WTC11 (cell line): Measurements from ENCODE around the gene CCDC185. TPM values are rescaled to one million over a fixed set of nuclear protein-coding genes. Genes with fewer than 3 reads are reported as not detected.

Experiments used
- ATAC-seq: fragments of 200-7000 bp; cut with Tn5 transposase; 2 replicates; pipeline ENCODE4 v1.10.0; 2021; ENCODE audit warnings: mild to moderate bottlenecking, moderate library complexity
- CTCF ChIA-PET: fragments of 300-600 bp; sonication (Branson Sonifier 250); formaldehyde crosslinking; loops from one replicate; lab custom pipeline; 2021; ENCODE audit warnings: antibody characterized with exemption; lab: Charles Lee
- POLR2A ChIA-PET: fragments of 350-600 bp; sonication (Branson Sonifier 250); formaldehyde crosslinking; loops from one replicate; lab custom pipeline; 2021; ENCODE audit warnings: antibody characterized with exemption; lab: Charles Lee
- DNase-seq: peaks from one replicate; pipeline ENCODE4 v3.0.0; 2021; ENCODE audit warnings: low spot score
- H3K27ac Mint-ChIP-seq: 2 replicates; pipeline ENCODE4 v1.8.0; 2021; ENCODE audit warnings: mixed read lengths
- H3K27me3 Mint-ChIP-seq: 2 replicates; pipeline ENCODE4 v1.8.0; 2021; ENCODE audit warnings: low read depth, mild to moderate bottlenecking, moderate library complexity, mixed read lengths
- H3K36me3 Mint-ChIP-seq: 2 replicates; pipeline ENCODE4 v1.8.0; 2021; ENCODE audit warnings: mixed read lengths
- H3K4me1 Mint-ChIP-seq: 2 replicates; pipeline ENCODE4 v1.8.0; 2022; ENCODE audit warnings: mixed read lengths
- H3K4me3 Mint-ChIP-seq: 2 replicates; pipeline ENCODE4 v1.8.0; 2021; ENCODE audit warnings: mild to moderate bottlenecking, moderate library complexity, mixed read lengths
- H3K9me3 Mint-ChIP-seq: 2 replicates; pipeline ENCODE4 v1.8.0; 2021; ENCODE audit warnings: mixed read lengths
- ARID4B ChIP-seq: sonication (generic); formaldehyde crosslinking; IDR thresholded peaks from 2 replicates; pipeline ENCODE4 v1.8.0; 2023; ENCODE audit warnings: missing genetic modification reagents, mild to moderate bottlenecking, borderline replicate concordance
- CREM ChIP-seq: sonication (generic); formaldehyde crosslinking; IDR thresholded peaks from 2 replicates; pipeline ENCODE4 v1.8.1; 2022; ENCODE audit warnings: mild to moderate bottlenecking, missing genetic modification reagents, moderate library complexity
- ELF4 ChIP-seq: sonication (generic); formaldehyde crosslinking; IDR thresholded peaks from 2 replicates; pipeline ENCODE4 v1.8.1; 2022; ENCODE audit warnings: low read depth, mild to moderate bottlenecking, moderate library complexity, missing genetic modification reagents
- EMX1 ChIP-seq: fragments of 250-450 bp; sonication (Bioruptor Pico); IDR thresholded peaks from 2 replicates; pipeline ENCODE4 v1.8.0; 2021; ENCODE audit warnings: mild to moderate bottlenecking
- GABPB1 ChIP-seq: sonication (generic); formaldehyde crosslinking; IDR thresholded peaks from 2 replicates; pipeline ENCODE4 v1.8.1; 2023; ENCODE audit warnings: mild to moderate bottlenecking, missing genetic modification reagents
- GRHL2 ChIP-seq: fragments of 250-450 bp; sonication (Bioruptor Pico); IDR thresholded peaks from 2 replicates; pipeline ENCODE4 v1.8.0; 2022; ENCODE audit warnings: mild to moderate bottlenecking, moderate library complexity; ENCODE audit not compliant: insufficient replicate concordance, severe bottlenecking
- GTF2I ChIP-seq: fragments of 250-450 bp; sonication (Bioruptor Pico); conservative IDR thresholded peaks from 2 replicates; pipeline ENCODE4 v1.4.0; 2021; ENCODE audit warnings: mild to moderate bottlenecking
- HMGXB4 ChIP-seq: sonication (generic); formaldehyde crosslinking; IDR thresholded peaks from 2 replicates; pipeline ENCODE4 v1.8.1; 2023; ENCODE audit warnings: mild to moderate bottlenecking, moderate library complexity, missing genetic modification reagents
- IRF1 ChIP-seq: sonication (generic); formaldehyde crosslinking; IDR thresholded peaks from 2 replicates; pipeline ENCODE4 v1.8.0; 2023; ENCODE audit warnings: missing genetic modification reagents
- JAZF1 ChIP-seq: fragments of 250-450 bp; sonication (Bioruptor Pico); IDR thresholded peaks from 2 replicates; pipeline ENCODE4 v1.9.0; 2021; ENCODE audit warnings: moderate library complexity, mild to moderate bottlenecking, inconsistent platforms
- KAT7 ChIP-seq: sonication (generic); formaldehyde crosslinking; IDR thresholded peaks from 2 replicates; pipeline ENCODE4 v1.8.1; 2023; ENCODE audit warnings: missing genetic modification reagents, mild to moderate bottlenecking, borderline replicate concordance
- NFE2L1 ChIP-seq: sonication (generic); formaldehyde crosslinking; IDR thresholded peaks from 2 replicates; pipeline ENCODE4 v1.8.1; 2023; ENCODE audit warnings: missing genetic modification reagents
- SOX15 ChIP-seq: fragments of 250-450 bp; sonication (Bioruptor Pico); IDR thresholded peaks from 2 replicates; pipeline ENCODE4 v1.9.0; 2021; ENCODE audit warnings: mild to moderate bottlenecking
- TP53 ChIP-seq: sonication (generic); formaldehyde crosslinking; IDR thresholded peaks from 2 replicates; pipeline ENCODE4 v1.8.1; 2023; ENCODE audit warnings: mild to moderate bottlenecking, missing genetic modification reagents
- ZNF219 ChIP-seq: sonication (generic); formaldehyde crosslinking; IDR thresholded peaks from 2 replicates; pipeline ENCODE4 v1.8.0; 2023; ENCODE audit warnings: missing genetic modification reagents, mild to moderate bottlenecking, borderline replicate concordance
- ZNF263 ChIP-seq: sonication (generic); formaldehyde crosslinking; IDR thresholded peaks from 2 replicates; pipeline ENCODE4 v1.8.1; 2022; ENCODE audit warnings: low read depth, mild to moderate bottlenecking, moderate library complexity, missing genetic modification reagents
- ZNF396 ChIP-seq: fragments of 250-450 bp; sonication (Bioruptor Pico); IDR thresholded peaks from 2 replicates; pipeline ENCODE4 v1.8.0; 2021; ENCODE audit warnings: mild to moderate bottlenecking, moderate library complexity, borderline replicate concordance
- ZNF416 ChIP-seq: fragments of 250-450 bp; sonication (Bioruptor Pico); IDR thresholded peaks from 2 replicates; pipeline ENCODE4 v1.9.0; 2021; ENCODE audit warnings: mild to moderate bottlenecking, inconsistent platforms
- total RNA-seq: library from RNA; stranded (reverse); gene quantifications from 3 replicates; pipeline ENCODE4 v1.2.3, GENCODE V29; 2021
- TF ChIP-seq, protein P1 (sequence below): sonication (generic); formaldehyde crosslinking; IDR thresholded peaks from 2 replicates; pipeline ENCODE4 v1.8.1; 2022; ENCODE audit warnings: low read depth, mild to moderate bottlenecking, moderate library complexity, missing genetic modification reagents, borderline replicate concordance
- TF ChIP-seq, protein P2 (sequence below): sonication (generic); formaldehyde crosslinking; IDR thresholded peaks from 2 replicates; pipeline ENCODE4 v1.8.0; 2022; ENCODE audit warnings: mild to moderate bottlenecking, missing genetic modification reagents
- TF ChIP-seq, protein P3 (sequence below): fragments of 250-450 bp; sonication (Bioruptor Pico); IDR thresholded peaks from 2 replicates; pipeline ENCODE4 v1.9.0; 2021; ENCODE audit warnings: mild to moderate bottlenecking

Gene CCDC185
- total RNA-seq, 1 experiment from 2014 or later: not detected

GRCh38 chr1:223419115-223419514 is 25.9 kb downstream of the CCDC185 start:
- H3K9me3 Mint-ChIP-seq: no peaks in the 10 kb centered on the region
- no peak overlapping the region for H3K4me3 Mint-ChIP-seq
- H3K36me3 Mint-ChIP-seq: no peaks in the 10 kb centered on the region
- peaks cover 11% of the 10 kb centered on the region for H3K4me1 Mint-ChIP-seq
- POLR2A ChIA-PET: no interaction called here
- ATAC-seq (no peak), DNase-seq (no peak)
- CTCF ChIA-PET: interaction anchor here (1.4 kb wide), 1 partner anchor 285 kb away, joined by 4 read pairs; no protein-coding TSS in a partner anchor
- no peak for TF ChIP-seq JAZF1 (CRISPR knock-in tag)
- TF ChIP-seq HMGXB4 (CRISPR knock-in tag): no peak
- no peak for TF ChIP-seq EMX1
- no peak for TF ChIP-seq GRHL2
- TF ChIP-seq ELF4: no peak
- TF ChIP-seq, protein P1, sequence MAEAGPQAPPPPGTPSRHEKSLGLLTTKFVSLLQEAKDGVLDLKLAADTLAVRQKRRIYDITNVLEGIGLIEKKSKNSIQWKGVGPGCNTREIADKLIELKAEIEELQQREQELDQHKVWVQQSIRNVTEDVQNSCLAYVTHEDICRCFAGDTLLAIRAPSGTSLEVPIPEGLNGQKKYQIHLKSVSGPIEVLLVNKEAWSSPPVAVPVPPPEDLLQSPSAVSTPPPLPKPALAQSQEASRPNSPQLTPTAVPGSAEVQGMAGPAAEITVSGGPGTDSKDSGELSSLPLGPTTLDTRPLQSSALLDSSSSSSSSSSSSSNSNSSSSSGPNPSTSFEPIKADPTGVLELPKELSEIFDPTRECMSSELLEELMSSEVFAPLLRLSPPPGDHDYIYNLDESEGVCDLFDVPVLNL (CRISPR knock-in tag): no peak
- TF ChIP-seq GTF2I (CRISPR knock-in tag): no peak
- TF ChIP-seq, protein P2, sequence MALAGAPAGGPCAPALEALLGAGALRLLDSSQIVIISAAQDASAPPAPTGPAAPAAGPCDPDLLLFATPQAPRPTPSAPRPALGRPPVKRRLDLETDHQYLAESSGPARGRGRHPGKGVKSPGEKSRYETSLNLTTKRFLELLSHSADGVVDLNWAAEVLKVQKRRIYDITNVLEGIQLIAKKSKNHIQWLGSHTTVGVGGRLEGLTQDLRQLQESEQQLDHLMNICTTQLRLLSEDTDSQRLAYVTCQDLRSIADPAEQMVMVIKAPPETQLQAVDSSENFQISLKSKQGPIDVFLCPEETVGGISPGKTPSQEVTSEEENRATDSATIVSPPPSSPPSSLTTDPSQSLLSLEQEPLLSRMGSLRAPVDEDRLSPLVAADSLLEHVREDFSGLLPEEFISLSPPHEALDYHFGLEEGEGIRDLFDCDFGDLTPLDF (CRISPR knock-in tag): no peak
- no peak for TF ChIP-seq SOX15
- no peak for TF ChIP-seq ZNF416
- no peak for TF ChIP-seq TP53 (CRISPR knock-in tag)
- no peak for TF ChIP-seq ARID4B
- H3K27me3 Mint-ChIP-seq: no peaks in the 10 kb centered on the region
- no peak overlapping the region for H3K27ac Mint-ChIP-seq

DNA sequence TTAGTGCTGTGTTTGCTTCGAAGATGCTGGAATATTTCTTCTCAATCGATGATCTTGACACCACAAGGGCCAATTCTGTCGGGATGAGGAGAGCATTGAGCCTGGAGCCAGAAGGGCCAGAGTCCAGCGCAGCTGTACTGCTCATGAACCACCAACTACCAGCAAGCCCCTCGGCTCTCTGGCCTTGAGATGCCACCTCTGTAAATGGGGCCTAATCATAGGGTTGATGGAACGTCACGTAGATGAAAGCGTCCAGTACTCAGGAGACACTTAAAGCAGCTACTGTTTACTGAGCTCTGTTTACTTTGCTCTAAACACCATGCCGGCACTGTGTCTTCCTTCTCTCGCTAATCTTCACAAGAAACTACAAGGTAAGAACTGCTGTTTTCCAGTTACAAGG is 26.3 kb downstream of the CCDC185 start:
- POLR2A ChIA-PET: no interaction called here
- Mint-ChIP-seq H3K9me3 (no peaks in the 10 kb centered on the region), H3K27me3 (no peaks in the 10 kb centered on the region), H3K27ac (no peak overlapping the region), H3K4me3 (no peak overlapping the region), H3K36me3 (no peaks in the 10 kb centered on the region), H3K4me1 (peaks cover 11% of the 10 kb centered on the region)
- ATAC-seq (no peak), DNase-seq (no peak)
- TF ChIP-seq CREM: no peak
- no peak for TF ChIP-seq ZNF396 (CRISPR knock-in tag)
- TF ChIP-seq NFE2L1 (CRISPR knock-in tag): no peak
- no peak for TF ChIP-seq SOX15
- TF ChIP-seq IRF1 (CRISPR knock-in tag): no peak
- TF ChIP-seq KAT7 (CRISPR knock-in tag): no peak
- no peak for TF ChIP-seq ZNF219 (CRISPR knock-in tag)
- TF ChIP-seq, protein P3, sequence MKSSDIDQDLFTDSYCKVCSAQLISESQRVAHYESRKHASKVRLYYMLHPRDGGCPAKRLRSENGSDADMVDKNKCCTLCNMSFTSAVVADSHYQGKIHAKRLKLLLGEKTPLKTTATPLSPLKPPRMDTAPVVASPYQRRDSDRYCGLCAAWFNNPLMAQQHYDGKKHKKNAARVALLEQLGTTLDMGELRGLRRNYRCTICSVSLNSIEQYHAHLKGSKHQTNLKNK (CRISPR knock-in tag): no peak
- TF ChIP-seq HMGXB4 (CRISPR knock-in tag): no peak
- TF ChIP-seq ZNF263 (CRISPR knock-in tag): no peak
- no peak for TF ChIP-seq GABPB1
- CTCF ChIA-PET: interaction anchor here (1.4 kb wide), 1 partner anchor 286 kb away, joined by 4 read pairs; no protein-coding TSS in a partner anchor
